Activated CD4-positive, alpha-beta T cell treated with anti-CD3 and anti-CD28 coated beads, Interleukin-2, amount 50 U/mL, for 48 hours (primary cell): ENCODE measurements around the gene BTBD8.

Experiments used
- DNase-seq, 2 experiments: peaks; one replicate each; pipeline ENCODE4 v3.0.0-alpha.2; 2020

BTBD8 gene

GRCh38 chr1:92194511-92194910 is 114.4 kb downstream of the BTBD8 start:
- no peak for DNase-seq

DNA sequence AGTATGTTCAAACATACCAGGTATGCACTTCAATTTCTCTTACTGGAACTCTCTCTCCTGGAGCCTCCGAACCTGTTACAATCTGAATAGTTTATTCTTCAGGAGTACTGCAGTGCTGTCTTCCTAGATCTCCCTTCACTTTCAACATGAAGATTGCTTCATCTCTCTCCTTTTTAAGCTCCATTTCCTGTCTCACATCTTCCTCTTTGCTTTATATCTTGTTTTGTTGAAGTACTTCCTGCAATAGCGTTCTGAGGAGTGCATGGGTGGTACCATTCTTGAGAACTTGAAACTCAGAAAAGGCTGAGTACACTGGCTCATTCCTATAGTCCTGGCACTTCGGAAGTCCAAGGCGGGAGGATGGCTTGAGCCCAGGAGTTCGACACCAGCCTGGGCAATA is 121.8 kb downstream of the BTBD8 start:
- no peak for DNase-seq

DNA sequence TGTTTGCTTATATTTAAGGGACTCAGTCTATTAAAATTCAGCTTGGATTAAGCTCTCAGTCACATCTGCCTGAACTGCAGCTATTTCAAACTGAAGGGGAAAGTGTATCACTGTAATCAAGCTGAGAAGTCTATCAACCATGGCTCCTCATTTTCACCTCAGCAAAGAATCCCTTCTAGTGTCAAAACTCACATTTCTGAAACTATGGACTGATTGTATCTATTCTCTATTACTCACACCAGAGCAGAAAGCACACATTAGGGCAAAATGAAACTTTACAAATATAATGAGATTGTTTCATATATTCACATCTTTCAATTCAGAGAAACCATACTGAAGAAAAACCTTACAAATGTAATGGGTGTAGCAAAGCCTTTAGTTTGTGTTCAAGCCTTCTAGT is 123.0 kb downstream of the BTBD8 start:
- DNase-seq, result no peak

GRCh38 chr1:92210701-92211100 is 130.6 kb downstream of the BTBD8 start:
- DNase-seq, result no peak

GRCh38 chr1:92211166-92211565 is 131.0 kb downstream of the BTBD8 start:
- no peak for DNase-seq

GRCh38 chr1:92217721-92218120 is 137.6 kb downstream of the BTBD8 start, which contains the start of gene C1orf146:
TSS of gene C1orf146 (plus strand) at chr1:92217915. CDS start at chr1:92231421, 13,506 bp downstream.
- DNase-seq, result no peak

GRCh38 chr1:92218559-92218958 is 138.4 kb downstream of the BTBD8 start:
- DNase-seq, result no peak

DNA sequence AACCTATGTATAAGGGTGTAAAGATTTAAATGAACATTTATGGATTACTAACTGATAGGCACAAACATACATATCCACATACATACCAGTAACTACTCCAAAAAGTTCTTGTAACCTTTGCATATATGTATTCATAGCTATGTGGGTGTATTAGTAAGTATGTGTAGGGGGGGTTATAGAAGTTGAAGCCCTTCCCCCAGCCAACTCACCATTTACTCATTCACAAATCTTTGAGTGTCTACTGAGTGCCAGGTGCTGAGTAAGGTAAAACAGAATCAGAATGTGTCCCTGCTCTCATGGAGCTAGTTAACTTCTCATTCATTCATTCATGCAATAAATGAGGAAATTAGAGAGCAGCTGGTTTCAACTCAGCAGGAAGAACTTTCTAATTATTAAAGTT is 138.9 kb downstream of the BTBD8 start:
- DNase-seq, result no peak

DNA sequence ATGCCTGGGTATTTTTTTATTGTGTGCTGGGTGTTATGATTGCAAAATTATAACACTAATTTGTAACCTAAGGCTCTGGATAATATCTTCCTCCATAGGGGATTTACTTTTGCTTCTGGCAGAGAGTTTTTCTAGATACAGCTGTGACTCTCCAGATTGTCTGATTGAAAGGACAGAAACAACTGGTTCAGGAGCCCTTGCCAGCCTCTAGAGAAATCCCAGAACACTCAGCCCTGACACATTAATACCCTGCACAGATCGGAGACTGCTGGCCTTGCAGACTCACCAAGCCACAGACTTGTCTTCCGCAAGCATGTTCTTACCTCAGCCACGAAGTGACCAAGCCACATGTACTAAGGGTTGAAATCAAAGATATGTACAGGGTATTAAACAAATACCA is 148.3 kb downstream of the BTBD8 start:
- no peak for DNase-seq

- DNase-seq, result no peak
Observed at GRCh38 chr1:92230736-92231135, 150.6 kb downstream of the BTBD8 start.
